GM12864 (cell line): ENCODE data around the gene CAMK2A.

ENCODE experiments used
- DNase-seq: peaks from one replicate; pipeline ENCODE4 v3.0.0-alpha.2; 2011; ENCODE audit warnings: low read depth
- H3K4me3 ChIP-seq: 2 replicates; pipeline ENCODE4 v1.5.1; 2011; ENCODE audit warnings: mild to moderate bottlenecking, low read depth, low read length, control low read depth
- TF ChIP-seq, protein P1 (sequence below): IDR thresholded peaks from 2 replicates; pipeline ENCODE4 v1.5.1; 2011; ENCODE audit warnings: low read depth, mild to moderate bottlenecking, moderate library complexity, low read length, control low read depth, inconsistent platforms; ENCODE audit errors: missing control alignments

CAMK2A gene

DNA sequence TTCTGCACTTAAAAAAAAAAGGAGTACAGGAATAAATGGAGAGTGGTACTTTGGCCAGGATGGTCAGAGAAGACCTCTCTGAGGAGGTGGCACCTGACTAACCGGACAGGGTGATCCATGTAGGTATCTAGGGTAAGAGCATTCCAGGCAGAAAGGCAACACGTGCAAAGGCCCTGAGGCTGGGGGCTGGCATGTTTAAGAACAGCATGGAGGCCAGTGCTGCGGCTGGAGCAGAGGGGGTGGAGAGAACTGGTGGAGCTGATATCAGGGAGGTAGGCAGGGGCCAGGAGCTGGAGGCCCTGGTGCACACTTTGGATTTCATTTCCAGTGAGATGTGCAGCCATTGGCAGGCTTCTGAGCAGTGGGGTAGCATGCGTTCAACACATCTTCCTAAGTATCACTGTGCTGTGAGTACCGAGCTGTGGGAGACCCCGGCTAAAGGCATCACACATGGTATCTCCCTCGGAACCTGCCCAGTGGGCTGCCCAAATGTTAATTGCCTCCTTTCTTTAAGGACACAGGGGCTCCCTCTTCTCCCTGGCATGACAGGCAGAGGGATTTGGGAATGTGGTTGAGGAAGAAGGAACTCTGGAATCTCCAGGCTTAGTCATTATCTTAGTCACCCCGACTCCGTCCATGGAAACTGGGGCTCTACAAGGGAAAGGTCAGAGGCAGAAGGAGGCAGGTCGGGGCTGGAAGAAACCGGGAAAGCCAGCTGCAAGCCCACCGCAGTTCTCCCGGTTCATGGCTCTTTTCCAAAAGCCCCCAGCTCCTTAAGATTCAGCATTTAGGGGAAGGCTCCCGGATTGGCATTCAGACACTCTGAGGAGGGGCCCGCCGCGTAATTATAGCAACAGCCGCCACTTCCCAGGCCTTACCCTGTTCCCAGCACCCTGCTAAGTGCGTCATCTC, 81.1 kb downstream of the CAMK2A start:
- TF ChIP-seq, protein P1, sequence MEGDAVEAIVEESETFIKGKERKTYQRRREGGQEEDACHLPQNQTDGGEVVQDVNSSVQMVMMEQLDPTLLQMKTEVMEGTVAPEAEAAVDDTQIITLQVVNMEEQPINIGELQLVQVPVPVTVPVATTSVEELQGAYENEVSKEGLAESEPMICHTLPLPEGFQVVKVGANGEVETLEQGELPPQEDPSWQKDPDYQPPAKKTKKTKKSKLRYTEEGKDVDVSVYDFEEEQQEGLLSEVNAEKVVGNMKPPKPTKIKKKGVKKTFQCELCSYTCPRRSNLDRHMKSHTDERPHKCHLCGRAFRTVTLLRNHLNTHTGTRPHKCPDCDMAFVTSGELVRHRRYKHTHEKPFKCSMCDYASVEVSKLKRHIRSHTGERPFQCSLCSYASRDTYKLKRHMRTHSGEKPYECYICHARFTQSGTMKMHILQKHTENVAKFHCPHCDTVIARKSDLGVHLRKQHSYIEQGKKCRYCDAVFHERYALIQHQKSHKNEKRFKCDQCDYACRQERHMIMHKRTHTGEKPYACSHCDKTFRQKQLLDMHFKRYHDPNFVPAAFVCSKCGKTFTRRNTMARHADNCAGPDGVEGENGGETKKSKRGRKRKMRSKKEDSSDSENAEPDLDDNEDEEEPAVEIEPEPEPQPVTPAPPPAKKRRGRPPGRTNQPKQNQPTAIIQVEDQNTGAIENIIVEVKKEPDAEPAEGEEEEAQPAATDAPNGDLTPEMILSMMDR: no peak
- no peak overlapping the region for H3K4me3 ChIP-seq
- DNase-seq: no peak

DNA sequence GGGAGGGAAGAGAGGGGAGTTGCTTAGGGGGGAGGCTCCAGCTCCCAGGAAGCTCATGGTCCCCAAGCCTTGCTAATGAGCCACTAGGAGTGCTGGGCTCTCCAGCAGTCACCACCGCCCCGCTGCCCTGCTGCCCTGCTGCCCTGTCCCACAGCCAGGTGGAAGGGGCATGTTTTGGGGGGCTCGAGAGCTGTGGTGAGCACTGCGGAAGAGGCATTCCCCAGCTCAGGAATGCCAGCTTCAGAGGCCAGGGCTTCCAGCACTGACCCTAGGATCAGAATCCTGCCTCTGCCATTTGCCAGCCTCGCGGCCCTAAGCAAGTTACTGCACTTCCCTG, 82.8 kb downstream of the CAMK2A start:
- TF ChIP-seq, protein P1: no peak
- no peak for DNase-seq
- H3K4me3 ChIP-seq: no peak overlapping the region

DNA sequence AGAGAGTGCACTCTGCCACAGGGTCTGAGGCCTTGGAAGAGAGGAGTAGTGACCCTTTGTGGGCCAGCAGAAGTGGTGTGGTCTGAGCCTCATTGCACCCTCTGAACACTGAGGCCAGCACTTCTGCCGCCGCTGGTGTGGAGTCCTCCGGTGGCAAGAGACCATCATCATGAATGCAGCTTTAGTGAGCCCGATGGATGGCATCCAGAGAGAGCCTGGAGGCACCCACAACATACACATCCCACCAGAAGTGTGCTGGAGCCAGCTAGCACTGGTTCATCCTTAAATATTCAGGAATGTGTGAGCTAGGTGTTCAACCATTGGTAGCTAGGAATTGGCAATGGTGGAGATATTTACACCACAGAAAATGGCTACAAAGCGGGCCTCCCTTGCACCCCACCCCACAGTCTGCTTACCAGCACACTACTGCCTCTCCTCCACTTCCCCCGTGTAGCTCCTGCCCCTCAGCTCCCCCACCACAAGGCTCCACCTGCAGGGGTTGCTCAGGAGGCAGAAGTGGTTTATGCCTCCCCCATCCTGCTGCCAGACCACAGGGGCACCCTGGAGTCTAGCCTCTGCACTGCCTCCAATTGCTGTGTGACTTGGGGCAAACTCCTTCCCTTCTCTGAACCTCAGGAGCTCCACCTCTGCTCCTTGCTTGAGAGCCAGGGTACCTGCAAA, 83.3 kb downstream of the CAMK2A start:
- H3K4me3 ChIP-seq: no peak overlapping the region
- TF ChIP-seq, protein P1: no peak
- no peak for DNase-seq

DNA sequence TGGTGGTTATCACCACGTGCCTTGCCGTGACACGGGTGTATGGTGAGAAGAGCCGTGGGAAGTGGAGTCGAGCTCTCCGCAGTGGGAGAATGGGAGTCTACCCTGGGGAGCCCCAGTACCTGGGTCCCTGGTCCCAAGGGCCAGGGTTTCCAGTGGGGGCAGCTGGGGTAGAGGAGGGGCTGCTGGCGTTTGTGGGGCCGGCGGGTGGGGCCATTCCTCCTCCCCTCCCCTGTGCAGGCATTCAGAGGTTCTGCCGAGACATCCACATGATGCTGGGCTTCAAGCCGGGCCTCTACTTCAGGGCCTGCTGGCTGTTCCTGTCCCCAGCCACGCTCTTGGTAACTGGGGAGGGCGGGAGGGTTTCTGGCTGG, 85.0 kb downstream of the CAMK2A start:
- no peak for DNase-seq
- no peak overlapping the region for H3K4me3 ChIP-seq
- TF ChIP-seq, protein P1: no peak

DNA sequence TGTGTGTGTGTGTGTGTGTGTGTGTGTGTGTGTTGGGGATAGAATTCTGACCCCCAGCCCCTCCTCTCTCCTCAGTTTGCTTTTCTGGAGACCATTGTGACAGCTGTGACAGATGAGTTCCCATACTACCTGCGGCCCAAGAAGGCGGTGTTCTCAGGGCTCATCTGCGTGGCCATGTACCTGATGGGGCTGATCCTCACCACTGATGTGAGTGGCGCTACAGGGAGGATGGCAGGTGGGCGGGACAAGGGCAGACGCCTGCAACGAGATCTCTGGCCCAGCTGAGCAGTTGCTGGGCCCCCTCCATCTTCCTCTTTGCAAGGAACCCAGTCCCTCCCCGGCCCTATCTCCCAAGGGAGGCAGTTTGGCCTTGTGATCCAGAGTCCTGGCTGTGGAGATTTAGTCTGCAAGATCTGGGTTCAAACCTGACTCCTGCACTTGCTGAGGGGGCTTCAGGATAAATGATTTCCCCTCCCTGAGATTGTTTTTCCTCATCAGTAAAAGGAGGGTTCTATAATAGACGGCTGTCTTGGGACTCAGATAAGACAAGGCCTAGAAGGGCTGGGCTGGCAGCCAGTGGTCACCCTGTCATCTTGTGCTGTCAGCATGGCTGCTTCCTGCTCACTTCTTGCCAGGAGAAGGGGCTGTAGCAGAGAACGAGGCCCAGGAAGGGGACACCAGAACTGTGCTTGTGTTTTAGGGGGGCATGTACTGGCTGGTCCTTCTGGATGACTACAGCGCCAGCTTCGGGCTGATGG, 85.6 kb downstream of the CAMK2A start:
- TF ChIP-seq, protein P1: no peak
- H3K4me3 ChIP-seq: no peak overlapping the region
- no peak for DNase-seq

DNA sequence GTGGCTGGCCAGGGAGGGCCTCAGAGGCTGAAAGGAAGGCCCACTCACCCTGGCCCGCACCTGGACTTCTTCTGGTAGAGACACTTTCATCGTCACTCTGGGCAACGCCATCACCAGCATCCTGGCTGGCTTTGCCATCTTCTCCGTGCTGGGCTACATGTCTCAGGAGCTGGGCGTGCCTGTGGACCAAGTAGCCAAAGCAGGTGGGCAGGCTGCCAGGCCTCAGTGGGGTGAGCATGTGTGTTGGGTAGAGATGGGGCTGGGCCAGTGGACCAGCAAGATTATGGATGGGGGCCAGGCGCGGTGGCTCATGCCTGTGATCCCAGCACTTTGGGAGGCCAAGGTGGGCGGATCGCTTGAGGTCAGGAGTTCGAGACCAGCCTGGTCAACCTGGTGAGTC, 87.1 kb downstream of the CAMK2A start:
- H3K4me3 ChIP-seq: no peak overlapping the region
- TF ChIP-seq, protein P1: no peak
- DNase-seq: no peak
